ENCODE measurements around the gene IKZF3.
"Not testable (repeated sequence)": the region's sequence is repeated elsewhere in the genome, so short reads cannot be mapped to it uniquely, and the experiment has no call there.

Gene IKZF3

GRCh38 chr17:39716073-39716818, 147.9 kb downstream of the IKZF3 start:
- H3K27me3 ChIP-seq (ENCODE audit: control insufficient read depth, insufficient read depth, low read length) = no peaks in the 10 kb centered on the region
- no peak for TF ChIP-seq CTCF (IDR thresholded peaks at IDR 0.05)
- H3K4me2 ChIP-seq (ENCODE audit: low read length) = no peak overlapping the region
- no peak overlapping the region for H3K27ac ChIP-seq
- no peak overlapping the region for H2AFZ ChIP-seq
- H3K9me3 ChIP-seq (ENCODE audit: control insufficient read depth, low read length) = no peaks in the 10 kb centered on the region
- no peak overlapping the region for H3K4me3 ChIP-seq (ENCODE audit: low read depth, low read length)
- no peak overlapping the region for H3K9ac ChIP-seq
- no peaks in the 10 kb centered on the region for H3K79me2 ChIP-seq
- no peaks in the 10 kb centered on the region for H3K36me3 ChIP-seq (ENCODE audit: control insufficient read depth, insufficient read depth, low read length)
- no peaks in the 10 kb centered on the region for H3K4me1 ChIP-seq

DNA sequence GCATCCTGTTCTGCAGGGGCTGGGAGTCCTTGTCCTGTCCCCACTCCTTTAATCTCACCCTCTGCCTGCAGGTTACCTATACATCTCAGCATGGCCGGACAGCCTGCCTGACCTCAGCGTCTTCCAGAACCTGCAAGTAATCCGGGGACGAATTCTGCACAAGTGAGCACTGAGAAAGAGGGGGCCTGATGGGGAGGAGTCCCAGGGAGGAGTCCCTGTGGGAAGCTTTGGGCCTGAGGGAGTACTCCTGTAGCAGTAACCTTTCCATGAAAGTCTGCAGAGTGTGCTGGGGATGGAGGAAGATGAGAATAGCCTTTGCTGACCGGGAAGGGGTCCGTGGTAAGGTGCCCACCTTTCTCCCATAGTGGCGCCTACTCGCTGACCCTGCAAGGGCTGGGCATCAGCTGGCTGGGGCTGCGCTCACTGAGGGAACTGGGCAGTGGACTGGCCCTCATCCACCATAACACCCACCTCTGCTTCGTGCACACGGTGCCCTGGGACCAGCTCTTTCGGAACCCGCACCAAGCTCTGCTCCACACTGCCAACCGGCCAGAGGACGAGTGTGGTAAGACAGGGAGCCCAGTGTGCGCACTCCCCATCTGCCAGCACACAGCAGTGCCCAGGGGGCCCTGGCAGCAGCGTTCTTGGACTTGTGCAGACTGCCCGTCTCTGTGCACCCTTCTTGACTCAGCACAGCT, 148.6 kb downstream of the IKZF3 start:
- no peak for TF ChIP-seq CTCF (IDR thresholded peaks at IDR 0.05)
- H3K4me1 ChIP-seq = no peaks in the 10 kb centered on the region
- no peak overlapping the region for H2AFZ ChIP-seq
- no peaks in the 10 kb centered on the region for H3K9me3 ChIP-seq (ENCODE audit: control insufficient read depth, low read length)
- H3K79me2 ChIP-seq = no peaks in the 10 kb centered on the region
- no peak overlapping the region for H3K27ac ChIP-seq
- no peak overlapping the region for H3K9ac ChIP-seq
- H3K4me3 ChIP-seq (ENCODE audit: low read depth, low read length) = no peak overlapping the region
- H3K36me3 ChIP-seq (ENCODE audit: control insufficient read depth, insufficient read depth, low read length) = no peaks in the 10 kb centered on the region
- no peaks in the 10 kb centered on the region for H3K27me3 ChIP-seq (ENCODE audit: control insufficient read depth, insufficient read depth, low read length)
- no peak overlapping the region for H3K4me2 ChIP-seq (ENCODE audit: low read length)

GRCh38 chr17:39714234-39714633, 149.9 kb downstream of the IKZF3 start:
- TF ChIP-seq CTCF (IDR thresholded peaks at IDR 0.05) = no peak
- Histone ChIP-seq H3K79me2 (no peaks in the 10 kb centered on the region), H3K9me3 (ENCODE audit: control insufficient read depth, low read length) (no peaks in the 10 kb centered on the region), H3K4me1 (no peaks in the 10 kb centered on the region), H3K27ac (no peak overlapping the region), H3K36me3 (ENCODE audit: control insufficient read depth, insufficient read depth, low read length) (no peaks in the 10 kb centered on the region), H3K4me3 (ENCODE audit: low read depth, low read length) (no peak overlapping the region), H3K27me3 (ENCODE audit: control insufficient read depth, insufficient read depth, low read length) (no peaks in the 10 kb centered on the region), H2AFZ (no peak overlapping the region), H3K9ac (no peak overlapping the region), H3K4me2 (ENCODE audit: low read length) (no peak overlapping the region)

GRCh38 chr17:39711851-39712250, 152.3 kb downstream of the IKZF3 start:
- H3K4me1 ChIP-seq = peaks cover 7% of the 10 kb centered on the region
- TF ChIP-seq CTCF (IDR thresholded peaks at IDR 0.05) = no peak
- no peaks in the 10 kb centered on the region for H3K36me3 ChIP-seq (ENCODE audit: control insufficient read depth, insufficient read depth, low read length)
- no peak overlapping the region for H3K9ac ChIP-seq
- no peaks in the 10 kb centered on the region for H3K79me2 ChIP-seq
- H3K4me2 ChIP-seq (ENCODE audit: low read length) = no peak overlapping the region
- H2AFZ ChIP-seq = no peak overlapping the region
- H3K4me3 ChIP-seq (ENCODE audit: low read depth, low read length) = no peak overlapping the region
- no peak overlapping the region for H3K27ac ChIP-seq
- H3K27me3 ChIP-seq (ENCODE audit: control insufficient read depth, insufficient read depth, low read length) = no peaks in the 10 kb centered on the region
- no peaks in the 10 kb centered on the region for H3K9me3 ChIP-seq (ENCODE audit: control insufficient read depth, low read length)

- H3K4me1 ChIP-seq = peaks cover 15% of the 10 kb centered on the region
- not testable (repeated sequence) for H3K79me2 ChIP-seq; H3K27me3 ChIP-seq (ENCODE audit: control insufficient read depth, insufficient read depth, low read length); H2AFZ ChIP-seq; H3K4me2 ChIP-seq (ENCODE audit: low read length); H3K4me3 ChIP-seq (ENCODE audit: low read depth, low read length); H3K36me3 ChIP-seq (ENCODE audit: control insufficient read depth, insufficient read depth, low read length); H3K9ac ChIP-seq; H3K27ac ChIP-seq; H3K9me3 ChIP-seq (ENCODE audit: control insufficient read depth, low read length)
Observed at GRCh38 chr17:39711071-39711470, 153.0 kb downstream of the IKZF3 start.

Data from parathyroid adenoma (tissue), 2 donors.